Endothelial cell (in vitro differentiated cells): ENCODE results near the gene GAN. TPM values are rescaled to one million over a fixed set of nuclear protein-coding genes. Genes with fewer than 3 reads are reported as not detected.
"Not testable (repeated sequence)": the region's sequence is repeated elsewhere in the genome, so short reads cannot be mapped to it uniquely, and the experiment has no call there.

Source experiments
- DNase-seq: peaks from one replicate; pipeline ENCODE4 v3.0.0; 2021; ENCODE audit warnings: low spot score
- H3K27ac Mint-ChIP-seq: one replicate; pipeline ENCODE4 v1.8.0; 2021; ENCODE audit warnings: mixed read lengths, inconsistent platforms; ENCODE audit not compliant: unreplicated experiment
- H3K27me3 Mint-ChIP-seq: one replicate; pipeline ENCODE4 v1.8.0; 2021; ENCODE audit warnings: mild to moderate bottlenecking, moderate library complexity, mixed read lengths, inconsistent platforms; ENCODE audit not compliant: unreplicated experiment
- H3K36me3 Mint-ChIP-seq: one replicate; pipeline ENCODE4 v1.8.0; 2021; ENCODE audit warnings: mild to moderate bottlenecking, low read depth, mixed read lengths, inconsistent platforms; ENCODE audit not compliant: unreplicated experiment
- H3K4me1 Mint-ChIP-seq: one replicate; pipeline ENCODE4 v1.8.0; 2021; ENCODE audit warnings: mild to moderate bottlenecking, mixed read lengths, inconsistent platforms; ENCODE audit not compliant: unreplicated experiment
- H3K4me3 Mint-ChIP-seq: one replicate; pipeline ENCODE4 v1.8.0; 2021; ENCODE audit warnings: mild to moderate bottlenecking, mixed read lengths, inconsistent platforms; ENCODE audit not compliant: unreplicated experiment
- H3K9me3 Mint-ChIP-seq: one replicate; pipeline ENCODE4 v1.8.0; 2021; ENCODE audit warnings: mixed read lengths, inconsistent platforms; ENCODE audit not compliant: unreplicated experiment
- total RNA-seq: library from RNA; stranded (reverse); fragmentation: NEBNext Ultra II Directional; extraction: Animal tissue kit (Norgen Biotek cat#: 25700); gene quantifications from one replicate; pipeline ENCODE4 v1.2.1, GENCODE V29; 2021; ENCODE audit not compliant: unreplicated experiment
- TF ChIP-seq, protein P1 (sequence below): fragments of 200-600 bp; sonication (generic); IDR thresholded peaks from one replicate; pipeline ENCODE4 v1.5.0; 2021; ENCODE audit warnings: antibody characterized with exemption; ENCODE audit not compliant: unreplicated experiment

Gene GAN
- total RNA-seq, 1 donor from 2014 or later = 24.2 TPM

DNA sequence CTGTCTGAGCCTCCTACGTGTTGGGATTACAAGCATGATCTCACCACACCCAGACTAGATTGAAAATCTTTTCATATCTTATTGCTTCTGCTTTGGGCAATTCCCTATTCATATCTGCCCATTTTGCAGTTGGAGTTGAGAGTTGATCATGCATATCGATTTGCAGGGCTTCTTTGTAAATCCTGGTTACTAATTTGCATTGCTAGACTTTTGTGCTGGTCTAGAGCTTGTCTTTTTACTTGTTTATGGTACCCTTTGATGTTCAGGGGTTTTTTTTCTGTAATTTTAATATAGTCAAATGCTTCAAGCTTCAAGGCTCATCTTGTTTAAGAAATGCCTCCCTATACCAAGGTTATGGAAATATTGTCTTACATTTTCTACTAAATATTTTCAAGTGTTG lies 106.4 kb downstream of the GAN start:
- no peak overlapping the region for H3K4me3 Mint-ChIP-seq
- H3K27ac Mint-ChIP-seq = no peak overlapping the region
- H3K4me1 Mint-ChIP-seq = no peaks in the 10 kb centered on the region
- no peak for DNase-seq
- TF ChIP-seq, protein P1, sequence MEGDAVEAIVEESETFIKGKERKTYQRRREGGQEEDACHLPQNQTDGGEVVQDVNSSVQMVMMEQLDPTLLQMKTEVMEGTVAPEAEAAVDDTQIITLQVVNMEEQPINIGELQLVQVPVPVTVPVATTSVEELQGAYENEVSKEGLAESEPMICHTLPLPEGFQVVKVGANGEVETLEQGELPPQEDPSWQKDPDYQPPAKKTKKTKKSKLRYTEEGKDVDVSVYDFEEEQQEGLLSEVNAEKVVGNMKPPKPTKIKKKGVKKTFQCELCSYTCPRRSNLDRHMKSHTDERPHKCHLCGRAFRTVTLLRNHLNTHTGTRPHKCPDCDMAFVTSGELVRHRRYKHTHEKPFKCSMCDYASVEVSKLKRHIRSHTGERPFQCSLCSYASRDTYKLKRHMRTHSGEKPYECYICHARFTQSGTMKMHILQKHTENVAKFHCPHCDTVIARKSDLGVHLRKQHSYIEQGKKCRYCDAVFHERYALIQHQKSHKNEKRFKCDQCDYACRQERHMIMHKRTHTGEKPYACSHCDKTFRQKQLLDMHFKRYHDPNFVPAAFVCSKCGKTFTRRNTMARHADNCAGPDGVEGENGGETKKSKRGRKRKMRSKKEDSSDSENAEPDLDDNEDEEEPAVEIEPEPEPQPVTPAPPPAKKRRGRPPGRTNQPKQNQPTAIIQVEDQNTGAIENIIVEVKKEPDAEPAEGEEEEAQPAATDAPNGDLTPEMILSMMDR = no peak
- no peaks in the 10 kb centered on the region for H3K9me3 Mint-ChIP-seq
- no peaks in the 10 kb centered on the region for H3K27me3 Mint-ChIP-seq
- no peaks in the 10 kb centered on the region for H3K36me3 Mint-ChIP-seq

DNA sequence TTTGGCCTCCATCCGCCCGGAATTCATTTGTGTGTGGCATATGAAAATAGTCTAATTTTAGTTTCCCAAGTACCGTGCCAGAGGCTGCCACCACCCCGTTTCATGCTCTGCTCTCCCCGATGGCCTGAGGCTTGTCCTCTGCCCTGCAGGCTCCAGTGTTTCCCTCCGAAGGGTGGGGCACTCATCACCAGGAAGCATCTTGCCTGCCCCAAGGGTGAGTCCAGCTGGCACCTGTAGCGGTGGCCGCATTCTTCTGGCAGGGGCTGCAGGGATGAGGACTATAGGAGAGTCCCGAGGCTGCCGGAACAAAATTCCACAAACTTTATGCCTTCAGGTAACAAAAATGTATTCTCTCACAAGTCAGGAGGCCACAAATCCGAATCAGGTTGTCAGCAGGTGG lies 106.8 kb downstream of the GAN start:
- no peaks in the 10 kb centered on the region for H3K27me3 Mint-ChIP-seq
- H3K27ac Mint-ChIP-seq = no peak overlapping the region
- H3K4me1 Mint-ChIP-seq = no peaks in the 10 kb centered on the region
- no peak overlapping the region for H3K4me3 Mint-ChIP-seq
- H3K9me3 Mint-ChIP-seq = no peaks in the 10 kb centered on the region
- TF ChIP-seq, protein P1 = no peak
- DNase-seq = no peak
- H3K36me3 Mint-ChIP-seq = no peaks in the 10 kb centered on the region

DNA sequence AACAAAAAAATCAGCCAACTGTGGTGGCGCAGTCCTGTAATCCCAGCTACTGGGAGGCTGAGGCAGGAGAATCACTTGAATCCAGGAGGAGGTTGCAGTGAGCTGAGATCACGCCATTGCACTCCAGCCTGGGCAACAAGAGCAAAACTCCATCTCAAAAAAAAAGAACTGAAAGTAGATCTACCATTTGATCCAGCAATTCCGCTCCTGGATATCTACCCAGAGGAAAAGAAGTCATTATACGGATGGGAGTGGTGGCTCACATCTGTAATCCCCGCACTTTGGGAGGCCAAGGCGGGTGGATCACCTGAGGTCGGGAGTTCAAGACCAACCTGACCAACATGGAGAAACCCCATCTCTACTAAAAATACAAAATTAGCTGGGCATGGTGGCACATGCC lies 107.4 kb downstream of the GAN start:
- H3K36me3 Mint-ChIP-seq, DNase-seq, H3K27me3 Mint-ChIP-seq, H3K4me3 Mint-ChIP-seq, H3K4me1 Mint-ChIP-seq, H3K27ac Mint-ChIP-seq, H3K9me3 Mint-ChIP-seq: not testable (repeated sequence)

DNA sequence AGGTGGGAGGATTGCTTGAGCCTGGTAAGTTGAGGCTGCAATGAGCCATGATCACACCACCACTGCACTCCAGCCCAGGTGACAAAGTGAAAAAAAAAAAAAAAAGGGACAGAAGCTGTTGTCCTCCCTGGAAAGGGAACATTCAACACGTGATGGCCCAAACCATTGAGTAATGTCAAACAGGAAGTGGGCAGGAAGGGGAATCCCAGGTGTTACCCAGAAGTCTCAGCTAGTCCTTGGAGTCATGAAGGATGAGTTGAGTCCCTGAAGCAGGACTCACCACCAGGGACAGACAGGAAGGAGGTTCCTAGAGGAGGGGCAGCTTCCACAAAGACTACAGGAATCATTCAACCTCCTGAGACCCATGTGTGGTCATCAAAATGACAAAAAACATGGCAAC lies 110.0 kb downstream of the GAN start:
- Mint-ChIP-seq H3K4me1 (no peaks in the 10 kb centered on the region), H3K27me3 (peaks cover 5% of the 10 kb centered on the region), H3K36me3 (no peaks in the 10 kb centered on the region), H3K27ac (no peak overlapping the region), H3K4me3 (no peak overlapping the region), H3K9me3 (no peaks in the 10 kb centered on the region)
- TF ChIP-seq, protein P1 = no peak
- no peak for DNase-seq

DNA sequence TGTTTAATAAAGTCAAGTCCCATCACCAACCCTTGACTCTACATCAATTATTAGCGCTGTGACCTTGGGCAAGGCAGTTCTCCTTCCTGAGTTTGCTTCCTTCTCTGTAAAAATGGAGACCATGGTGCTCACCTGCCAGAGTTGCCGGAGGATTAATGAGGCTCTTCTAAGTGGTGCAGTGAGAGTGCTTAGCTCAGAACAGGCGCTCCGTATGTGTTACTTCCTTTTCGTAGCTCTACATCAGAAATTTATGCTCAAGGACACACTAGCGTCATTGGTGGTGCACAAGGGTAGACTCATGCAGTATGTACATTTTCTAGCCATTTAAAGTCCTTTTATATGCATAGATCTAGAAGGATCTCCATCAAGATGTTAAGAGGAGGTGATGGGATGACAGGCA lies 112.5 kb downstream of the GAN start:
- Mint-ChIP-seq H3K4me1 (no peaks in the 10 kb centered on the region), H3K4me3 (no peak overlapping the region), H3K36me3 (no peaks in the 10 kb centered on the region), H3K27me3 (peaks cover 5% of the 10 kb centered on the region), H3K27ac (no peak overlapping the region), H3K9me3 (no peaks in the 10 kb centered on the region)
- no peak for DNase-seq
- TF ChIP-seq, protein P1 = no peak

DNA sequence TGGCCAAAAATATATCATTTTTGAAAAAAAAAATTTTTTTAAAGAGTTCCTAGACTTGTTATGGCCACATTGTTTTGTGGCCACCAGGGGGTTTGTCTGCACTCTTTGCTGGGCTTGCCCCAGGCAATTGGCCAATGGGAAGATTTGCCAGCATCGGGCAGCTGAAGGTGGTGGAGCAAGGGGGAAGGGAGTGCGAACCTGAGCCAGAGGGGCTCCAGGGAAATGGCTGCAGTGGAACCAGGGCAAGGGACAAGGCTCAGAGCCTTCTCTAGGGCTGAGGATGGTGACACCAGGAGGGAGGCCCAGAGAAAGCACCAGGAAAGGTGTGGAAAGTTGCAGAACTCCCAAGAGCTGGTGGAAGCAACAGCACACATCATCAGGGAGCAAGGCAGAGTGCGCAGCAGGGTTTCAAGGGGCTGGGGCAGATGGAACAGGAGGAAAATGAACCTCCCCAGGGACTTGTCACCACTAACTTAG lies 114.3 kb downstream of the GAN start:
- Mint-ChIP-seq H3K4me3 (no peak overlapping the region), H3K27ac (peak overlapping the region; percentile 32), H3K9me3 (no peaks in the 10 kb centered on the region), H3K4me1 (no peaks in the 10 kb centered on the region), H3K36me3 (no peaks in the 10 kb centered on the region), H3K27me3 (peaks cover 5% of the 10 kb centered on the region)
- TF ChIP-seq, protein P1 = peak; percentile 70
- peak; percentile 59 for DNase-seq
